K562 (cell line): ENCODE data around the gene RBP3.

ENCODE experiments used
- CREB1 ChIP-seq, 2 experiments: sonication (generic) in 1 of 2; formaldehyde crosslinking in 1 of 2; IDR thresholded peaks; 2 replicates each; pipeline versions ENCODE4 v1.6.1 to v1.8.0; 2012 to 2022; ENCODE audit warnings: inconsistent platforms in 1 of 2, mild to moderate bottlenecking in 1 of 2, missing genetic modification reagents in 1 of 2, moderate library complexity in 1 of 2
- CTCF ChIP-seq, 3 experiments: IDR thresholded peaks in 2 of 3; conservative IDR thresholded peaks in 1 of 3; 2 replicates each; pipeline ENCODE4 v1.5.1; 2011 to 2012; ENCODE audit warnings: low read length in 3 of 3, mild to moderate bottlenecking in 3 of 3, control low read depth in 2 of 3, improper control_type of control experiment in 1 of 3, inconsistent platforms in 1 of 3, low read depth in 1 of 3, mixed read lengths in 1 of 3, moderate library complexity in 1 of 3; ENCODE audit not compliant: insufficient read depth in 2 of 3
- DACH1 ChIP-seq: fragments of 450-650 bp; IDR thresholded peaks from 2 replicates; pipeline ENCODE4 v1.6.1; 2018; ENCODE audit not compliant: partially characterized antibody
- EZH2 ChIP-seq: IDR thresholded peaks from 2 replicates; pipeline ENCODE4 v1.6.1; 2012; ENCODE audit warnings: low read depth, mild to moderate bottlenecking, inconsistent platforms, low read length, borderline replicate concordance
- FOXK1 ChIP-seq: sonication (generic); formaldehyde crosslinking; IDR thresholded peaks from 2 replicates; pipeline ENCODE4 v1.8.0; 2022; ENCODE audit warnings: missing genetic modification reagents, mild to moderate bottlenecking, borderline replicate concordance
- NONO ChIP-seq, 2 experiments: fragments of 200-400 bp in 1 of 2; fragments of 450-650 bp in 1 of 2; formaldehyde crosslinking in 1 of 2; IDR thresholded peaks; 2 replicates each; pipeline ENCODE4 v1.6.1; 2017; ENCODE audit warnings: low read depth in 2 of 2, mild to moderate bottlenecking in 2 of 2, moderate library complexity in 2 of 2, low read length in 1 of 2
- RBM17 ChIP-seq: fragments of 200-400 bp; formaldehyde crosslinking; IDR thresholded peaks from 2 replicates; pipeline ENCODE4 v1.6.1; 2017; ENCODE audit warnings: low read depth, mild to moderate bottlenecking, low read length, borderline replicate concordance
- TFAM ChIP-seq: fragments of 250-450 bp; sonication (Bioruptor Pico); conservative IDR thresholded peaks from 2 replicates; pipeline ENCODE4 v1.5.0; 2021; ENCODE audit warnings: mild to moderate bottlenecking, moderate library complexity
- TGIF2 ChIP-seq: sonication (generic); formaldehyde crosslinking; IDR thresholded peaks from 2 replicates; pipeline ENCODE4 v1.8.1; 2022; ENCODE audit warnings: mild to moderate bottlenecking, missing genetic modification reagents, moderate library complexity
- U2AF2 ChIP-seq: fragments of 200-400 bp; formaldehyde crosslinking; optimal IDR thresholded peaks from 2 replicates; pipeline ENCODE3; 2017; ENCODE audit warnings: low read depth, mild to moderate bottlenecking, low read length
- ZNF407 ChIP-seq: fragments of 450-650 bp; IDR thresholded peaks from 2 replicates; pipeline ENCODE4 v1.6.1; 2016; ENCODE audit warnings: low read depth
- ZNF639 ChIP-seq, 2 experiments: fragments of 200-800 bp in 1 of 2; sonication (Bioruptor generic) in 1 of 2; sonication (generic) in 1 of 2; formaldehyde crosslinking in 1 of 2; IDR thresholded peaks in 1 of 2; conservative IDR thresholded peaks in 1 of 2; 2 replicates each; pipeline versions ENCODE4 v1.5.0 to v1.6.1; 2016 to 2020; ENCODE audit warnings: missing compliant biosample characterization in 1 of 2, missing genetic modification characterization in 1 of 2, missing genetic modification reagents in 1 of 2
- ZNF695 ChIP-seq: fragments of 450-650 bp; formaldehyde crosslinking; IDR thresholded peaks from 2 replicates; pipeline ENCODE4 v1.4.0; 2020; ENCODE audit warnings: mild to moderate bottlenecking, moderate library complexity
- TF ChIP-seq, protein P1 (sequence below): IDR thresholded peaks from 2 replicates; pipeline ENCODE4 v1.6.1; 2011; ENCODE audit not compliant: insufficient read length; ENCODE audit errors: extremely low read depth

DNA sequence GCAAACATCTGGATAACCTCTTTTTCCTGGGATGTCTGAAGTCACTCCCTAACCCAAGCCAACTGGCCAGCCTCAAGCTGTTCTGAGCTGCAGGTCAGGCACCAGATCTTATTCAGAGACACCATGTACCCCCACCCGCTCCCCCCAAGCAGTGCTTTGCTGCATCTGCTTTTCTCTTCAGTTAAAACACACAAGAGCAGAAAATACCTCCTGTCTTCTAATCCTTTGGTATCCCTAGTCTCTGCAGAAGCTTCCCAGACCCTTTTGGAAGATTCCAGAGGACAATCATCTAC lies 32.9 kb downstream of the RBP3 start:
- TF ChIP-seq CREB1 (IDR thresholded peaks at IDR 0.05) (no peak), CREB1 (CRISPR knock-in tag; IDR thresholded peaks at IDR 0.05) (no peak), U2AF2 (no peak), ZNF407 (no peak), NONO (IDR thresholded peaks at IDR 0.05; ENCODE audit: low read depth in 2 of 2, low read length in 1 of 2) (no peak), FOXK1 (CRISPR knock-in tag) (no peak), TGIF2 (CRISPR knock-in tag) (no peak), DACH1 (no peak), CTCF (IDR thresholded peaks at IDR 0.05 in 2 of 3, conservative IDR thresholded peaks at IDR 0.05 in 1 of 3; ENCODE audit: insufficient read depth in 2 of 3, low read depth in 1 of 3, low read length in 3 of 3) (no peak), ZNF639 (CRISPR knock-in tag; conservative IDR thresholded peaks at IDR 0.05 in 1 of 2, IDR thresholded peaks at IDR 0.05 in 1 of 2) (no peak), EZH2 (no peak), ZNF695 (CRISPR knock-in tag) (no peak), TFAM (CRISPR knock-in tag) (no peak), RBM17 (no peak)
- TF ChIP-seq, protein P1, sequence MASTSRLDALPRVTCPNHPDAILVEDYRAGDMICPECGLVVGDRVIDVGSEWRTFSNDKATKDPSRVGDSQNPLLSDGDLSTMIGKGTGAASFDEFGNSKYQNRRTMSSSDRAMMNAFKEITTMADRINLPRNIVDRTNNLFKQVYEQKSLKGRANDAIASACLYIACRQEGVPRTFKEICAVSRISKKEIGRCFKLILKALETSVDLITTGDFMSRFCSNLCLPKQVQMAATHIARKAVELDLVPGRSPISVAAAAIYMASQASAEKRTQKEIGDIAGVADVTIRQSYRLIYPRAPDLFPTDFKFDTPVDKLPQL = no peak
